Dendritic cell treated with granulocyte-macrophage colony-stimulating factor and Interleukin-4, amounts not matched to agents 40 ng/mL and 50 ng/mL, for 4 days (primary cell): ENCODE measurements around the gene STK32C.

Source experiments
- H3K27ac Mint-ChIP-seq: one replicate; pipeline ENCODE4 v1.8.0; 2022; ENCODE audit warnings: mild to moderate bottlenecking, mixed read lengths
- H3K27me3 Mint-ChIP-seq: one replicate; pipeline ENCODE4 v1.8.0; 2022; ENCODE audit warnings: mild to moderate bottlenecking, mixed read lengths
- H3K36me3 Mint-ChIP-seq: one replicate; pipeline ENCODE4 v1.8.0; 2022; ENCODE audit warnings: low read depth, mixed read lengths
- H3K4me1 Mint-ChIP-seq: one replicate; pipeline ENCODE4 v1.8.0; 2022; ENCODE audit warnings: low read depth, mixed read lengths
- H3K4me3 Mint-ChIP-seq: one replicate; pipeline ENCODE4 v1.8.0; 2022; ENCODE audit warnings: mild to moderate bottlenecking, moderate library complexity, mixed read lengths
- H3K9me3 Mint-ChIP-seq: one replicate; pipeline ENCODE4 v1.8.0; 2022; ENCODE audit warnings: mixed read lengths
- intact Hi-C: fragments of 100-400 bp; cut with micrococcal nuclease; formaldehyde crosslinking; loops from one replicate; pipeline ENCODE4 v1.15.0; 2022

Gene STK32C

DNA sequence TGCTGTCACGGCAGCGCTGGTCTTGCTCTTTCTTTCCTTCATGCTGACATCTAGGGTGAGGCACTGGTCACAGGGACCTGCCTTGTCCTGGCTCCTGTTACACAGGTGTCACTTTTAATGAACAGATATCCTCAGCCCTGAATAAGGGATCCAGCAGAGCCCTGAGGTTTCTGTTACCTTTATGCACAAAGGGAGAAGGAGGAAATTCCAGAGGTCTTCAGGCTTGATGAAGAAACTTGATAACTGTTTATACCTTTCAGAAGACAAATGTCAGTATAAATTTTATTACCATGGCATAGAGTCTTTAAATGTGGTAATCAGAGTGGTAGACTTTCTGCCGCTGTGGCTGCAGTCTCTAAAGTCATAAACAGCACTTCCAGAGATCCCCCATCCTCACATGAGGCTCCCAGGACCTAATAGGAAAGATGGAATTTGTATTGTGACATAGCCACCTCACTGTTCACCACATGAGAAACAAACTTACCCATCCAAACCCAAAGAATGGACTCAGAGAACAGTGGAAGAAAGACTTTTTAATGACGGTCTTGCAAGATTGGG, 27.0 kb upstream of the STK32C start:
- intact Hi-C loops = loop anchor here (5.0 kb wide), 2 partner anchors 63 to 118 kb away; partner anchors contain the start of gene PWWP2B
- H3K36me3 Mint-ChIP-seq = peaks cover 56% of the 10 kb centered on the region
- peaks cover 46% of the 10 kb centered on the region for H3K4me1 Mint-ChIP-seq
- H3K4me3 Mint-ChIP-seq = peak overlapping the region; percentile 56
- H3K27ac Mint-ChIP-seq = peak overlapping the region; percentile 98
- H3K27me3 Mint-ChIP-seq = no peaks in the 10 kb centered on the region
- H3K9me3 Mint-ChIP-seq = no peaks in the 10 kb centered on the region

DNA sequence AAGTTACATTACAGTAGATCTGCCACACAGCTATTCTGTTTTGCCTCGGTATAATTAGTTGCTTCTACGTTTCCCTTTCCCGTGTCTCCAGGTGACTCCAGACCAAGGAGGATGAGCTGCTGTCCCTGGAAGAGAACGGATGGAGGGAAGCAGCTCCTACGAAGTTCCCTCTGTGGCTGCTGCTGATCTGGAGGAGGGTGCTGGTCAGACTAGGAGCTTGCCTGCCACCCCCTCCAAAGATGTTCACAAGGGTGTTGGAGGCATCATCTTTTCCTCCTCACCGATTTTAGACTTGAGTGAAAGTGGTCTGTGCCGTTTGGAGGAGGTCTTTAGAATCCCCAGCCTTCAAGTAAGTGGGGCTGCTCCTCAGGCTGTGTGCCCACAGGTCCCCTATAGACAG, 25.6 kb upstream of the STK32C start:
- H3K27ac Mint-ChIP-seq = peak overlapping the region; percentile 98
- H3K4me1 Mint-ChIP-seq = peaks cover 59% of the 10 kb centered on the region

DNA sequence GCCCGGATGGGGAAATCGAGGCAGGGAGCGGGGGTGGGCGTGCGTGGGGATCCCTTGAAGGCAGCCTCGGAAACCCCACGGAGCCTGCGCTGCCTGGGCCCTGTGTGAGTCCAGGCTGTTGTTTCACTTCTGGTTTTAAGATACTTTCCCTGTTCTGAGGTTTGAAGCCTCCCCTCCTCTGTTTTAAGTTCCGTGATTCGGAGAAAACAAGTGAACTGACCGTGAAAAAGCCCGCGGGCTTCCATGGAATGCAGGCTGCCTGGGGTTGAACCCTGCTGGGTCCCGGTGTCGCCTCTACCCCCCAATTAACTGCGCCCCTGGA, 24.6 kb upstream of the STK32C start:
- H3K4me3 Mint-ChIP-seq = peak overlapping the region; percentile 95
- peaks cover 59% of the 10 kb centered on the region for H3K36me3 Mint-ChIP-seq
- H3K9me3 Mint-ChIP-seq = no peaks in the 10 kb centered on the region
- intact Hi-C loops = loop anchor here (1.0 to 5.0 kb wide), 2 partner anchors 24 to 65 kb away; partner anchors contain the start of gene PWWP2B
- no peaks in the 10 kb centered on the region for H3K27me3 Mint-ChIP-seq
- H3K27ac Mint-ChIP-seq = peak overlapping the region; percentile 98
- H3K4me1 Mint-ChIP-seq = peaks cover 69% of the 10 kb centered on the region

More for the DNA sequence above, 25.6 kb upstream of the STK32C start:
- Mint-ChIP-seq H3K9me3 (no peaks in the 10 kb centered on the region), H3K36me3 (peaks cover 56% of the 10 kb centered on the region), H3K27me3 (no peaks in the 10 kb centered on the region), H3K4me3 (peak overlapping the region; percentile 95)
- intact Hi-C loops = loop anchor here (5.0 kb wide), 1 partner anchor 64 kb away; the partner anchor contains the start of gene PWWP2B

DNA sequence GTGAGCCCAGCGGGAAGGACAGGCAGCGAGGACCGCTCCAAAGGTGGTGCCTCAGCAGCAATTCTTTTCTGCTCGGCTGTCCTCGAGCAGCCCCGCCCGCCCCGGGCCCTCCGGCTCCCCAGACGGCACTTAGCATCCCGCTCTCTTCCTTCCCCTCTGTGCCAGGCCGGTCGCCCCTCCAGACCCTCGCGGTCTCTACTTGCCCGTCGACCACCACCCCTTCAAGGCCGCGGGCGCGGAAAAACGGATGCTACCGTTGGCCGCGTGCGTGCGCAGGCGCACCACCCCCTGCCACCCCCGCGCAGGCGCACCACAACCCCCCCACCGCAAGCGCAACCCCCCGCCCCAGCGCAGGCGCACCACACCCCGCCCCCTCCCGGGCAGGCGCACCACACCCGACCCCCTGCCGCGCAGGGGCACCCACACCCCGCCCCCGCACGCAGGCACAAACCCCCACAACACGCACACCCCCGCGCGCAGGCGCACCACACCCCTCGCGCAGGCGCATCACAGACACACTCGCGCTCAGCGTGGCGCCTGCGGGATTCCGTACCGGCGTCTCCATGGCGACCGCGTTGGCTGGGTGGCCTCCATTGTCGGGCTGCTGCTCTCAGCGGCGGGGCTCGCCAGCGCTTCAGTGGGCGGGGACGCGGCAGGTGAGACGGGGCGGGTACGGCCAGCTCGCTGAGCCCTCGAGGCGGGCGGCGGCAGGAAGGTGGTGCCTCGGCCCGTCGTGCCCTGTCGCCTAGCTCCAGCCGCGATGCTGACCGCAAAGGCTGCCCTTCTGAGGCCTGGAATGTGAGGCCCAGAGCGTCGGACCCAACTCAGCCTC, 24.1 kb upstream of the STK32C start, which contains the start of gene LRRC27:
TSS of gene LRRC27 (plus strand) at position 593 of the 832 bp plus-strand sequence. CDS start 1,332 bp downstream, outside the sequence.
- no peaks in the 10 kb centered on the region for H3K9me3 Mint-ChIP-seq
- peaks cover 59% of the 10 kb centered on the region for H3K36me3 Mint-ChIP-seq
- H3K27ac Mint-ChIP-seq = peak within 1 kb of the TSS; percentile 98
- peak within 1 kb of the TSS; percentile 95 for H3K4me3 Mint-ChIP-seq
- intact Hi-C loops = loop anchor here (1.0 to 5.0 kb wide), 4 partner anchors 12 to 99 kb away; partner anchors contain the start of gene PWWP2B
- no peaks in the 10 kb centered on the region for H3K27me3 Mint-ChIP-seq
- H3K4me1 Mint-ChIP-seq = peaks cover 70% of the 10 kb centered on the region

DNA sequence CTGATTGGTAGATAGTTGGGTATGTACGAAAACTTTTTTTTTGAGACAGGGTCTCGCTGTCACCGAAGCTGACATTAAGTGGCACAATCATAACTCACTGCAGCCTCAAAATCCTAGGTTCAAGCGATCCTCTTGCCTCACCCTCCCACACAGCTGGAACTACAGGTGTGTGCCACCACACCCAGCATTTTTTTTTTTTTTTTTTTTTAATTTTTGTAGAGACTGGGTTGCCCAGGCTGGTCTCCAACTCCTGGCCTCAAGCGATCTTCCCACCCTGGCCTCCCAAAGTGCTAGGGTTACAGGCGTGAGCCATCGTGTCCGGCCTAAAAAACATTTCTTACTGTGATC, 22.7 kb upstream of the STK32C start:
- H3K4me1 Mint-ChIP-seq = peaks cover 65% of the 10 kb centered on the region
- peak overlapping the region; percentile 98 for H3K27ac Mint-ChIP-seq
- peak overlapping the region; percentile 95 for H3K4me3 Mint-ChIP-seq
- H3K36me3 Mint-ChIP-seq = peaks cover 71% of the 10 kb centered on the region
- intact Hi-C loops = loop anchor here (2.0 to 5.0 kb wide), 2 partner anchors 67 to 98 kb away; partner anchors contain the start of gene PWWP2B
- no peaks in the 10 kb centered on the region for H3K9me3 Mint-ChIP-seq
- H3K27me3 Mint-ChIP-seq = no peaks in the 10 kb centered on the region

DNA sequence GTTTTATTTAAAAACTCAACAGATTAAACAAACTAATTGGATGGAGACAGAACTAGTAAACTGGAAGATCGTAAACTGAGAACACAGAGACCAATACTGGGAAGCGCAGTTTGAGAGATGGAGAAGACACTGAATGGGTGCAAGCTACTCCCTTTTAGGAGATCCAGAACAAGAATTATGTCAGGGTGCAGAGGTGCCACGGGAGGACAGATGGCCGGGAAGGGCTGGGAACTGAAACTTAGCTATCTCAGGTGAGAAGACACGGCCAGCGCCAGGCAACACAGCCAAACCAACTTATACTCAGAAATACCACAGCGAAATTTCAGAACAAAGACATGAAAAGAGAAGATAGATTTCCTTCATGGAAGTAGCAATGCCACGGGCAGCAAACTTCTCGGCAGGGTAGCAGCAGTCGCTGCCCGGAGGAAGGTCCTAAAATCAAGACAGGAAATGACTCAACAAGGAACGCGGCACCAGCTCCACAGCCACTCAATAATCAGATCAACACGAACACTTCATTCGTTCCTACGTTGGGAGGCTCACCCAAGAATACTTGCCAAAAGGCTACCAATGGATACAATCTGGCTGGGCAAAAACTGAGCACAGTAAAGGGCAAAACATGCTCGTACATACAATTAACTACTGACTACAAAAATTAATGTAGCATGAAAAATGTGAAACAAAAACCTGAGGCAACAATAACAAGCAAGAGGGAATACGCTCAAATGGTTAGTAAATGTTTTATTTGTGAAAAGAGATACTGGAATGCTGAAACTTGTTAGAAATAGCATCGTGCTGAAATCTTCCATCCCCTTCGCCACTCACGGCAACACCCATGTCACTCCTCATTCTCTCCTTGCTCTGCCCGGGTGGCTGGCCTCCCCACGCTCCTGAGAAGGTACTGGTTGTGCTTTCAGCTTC, 22.1 kb upstream of the STK32C start:
- H3K36me3 Mint-ChIP-seq = peaks cover 77% of the 10 kb centered on the region
- H3K4me1 Mint-ChIP-seq = peaks cover 69% of the 10 kb centered on the region
- intact Hi-C loops = loop anchor here (2.0 to 5.0 kb wide), 2 partner anchors 67 to 97 kb away; partner anchors contain the start of gene PWWP2B
- H3K4me3 Mint-ChIP-seq = peak overlapping the region; percentile 95
- H3K27ac Mint-ChIP-seq = peak overlapping the region; percentile 98
- no peaks in the 10 kb centered on the region for H3K9me3 Mint-ChIP-seq
- no peaks in the 10 kb centered on the region for H3K27me3 Mint-ChIP-seq

DNA sequence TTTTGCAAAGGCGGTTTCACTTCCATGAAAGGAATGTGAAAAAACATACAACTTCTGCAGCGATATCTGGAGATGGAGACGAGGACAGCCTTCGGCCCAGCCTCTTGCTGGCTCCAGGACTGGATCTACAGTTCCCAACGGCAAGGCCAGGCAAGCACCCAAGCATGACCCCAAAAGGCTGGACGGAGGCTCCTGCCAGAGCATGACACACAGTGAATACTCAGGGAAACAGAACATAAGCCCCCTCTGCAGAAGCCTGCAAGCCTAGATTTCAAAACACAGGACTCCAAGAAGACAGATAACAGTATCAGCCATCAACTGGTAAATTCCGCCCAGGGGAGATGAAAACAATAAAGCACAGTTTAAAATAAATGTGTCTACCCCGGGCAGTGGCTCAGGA, 21.0 kb upstream of the STK32C start:
- intact Hi-C loops = no loop called here
- H3K36me3 Mint-ChIP-seq = peaks cover 83% of the 10 kb centered on the region
- no peaks in the 10 kb centered on the region for H3K27me3 Mint-ChIP-seq
- no peaks in the 10 kb centered on the region for H3K9me3 Mint-ChIP-seq
- peak overlapping the region; percentile 98 for H3K27ac Mint-ChIP-seq
- H3K4me3 Mint-ChIP-seq = peak overlapping the region; percentile 95
- peaks cover 75% of the 10 kb centered on the region for H3K4me1 Mint-ChIP-seq

DNA sequence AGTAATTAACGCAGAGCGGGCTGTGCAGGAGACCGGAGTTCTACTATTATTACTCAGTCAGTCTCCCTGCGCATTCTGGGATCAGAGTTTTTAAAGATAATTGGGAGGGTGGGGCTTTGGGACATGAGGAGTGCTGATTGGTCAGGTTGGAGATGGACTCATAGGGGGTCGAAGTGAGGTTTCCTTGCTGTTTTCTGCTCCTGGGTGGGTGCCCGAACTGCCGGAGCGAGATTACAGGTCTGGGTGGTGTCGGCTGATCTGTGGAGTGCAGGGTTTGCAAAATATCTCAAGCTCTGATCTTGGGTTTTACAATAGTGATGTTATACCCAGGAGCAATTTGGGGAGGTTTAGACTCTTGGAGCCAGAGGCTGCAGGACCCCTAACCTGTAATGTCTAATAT, 20.4 kb upstream of the STK32C start:
- Mint-ChIP-seq H3K4me1 (peaks cover 75% of the 10 kb centered on the region), H3K27ac (peak overlapping the region; percentile 98), H3K9me3 (no peaks in the 10 kb centered on the region), H3K4me3 (peak overlapping the region; percentile 95), H3K27me3 (no peaks in the 10 kb centered on the region), H3K36me3 (peaks cover 89% of the 10 kb centered on the region)
- intact Hi-C loops = no loop called here

DNA sequence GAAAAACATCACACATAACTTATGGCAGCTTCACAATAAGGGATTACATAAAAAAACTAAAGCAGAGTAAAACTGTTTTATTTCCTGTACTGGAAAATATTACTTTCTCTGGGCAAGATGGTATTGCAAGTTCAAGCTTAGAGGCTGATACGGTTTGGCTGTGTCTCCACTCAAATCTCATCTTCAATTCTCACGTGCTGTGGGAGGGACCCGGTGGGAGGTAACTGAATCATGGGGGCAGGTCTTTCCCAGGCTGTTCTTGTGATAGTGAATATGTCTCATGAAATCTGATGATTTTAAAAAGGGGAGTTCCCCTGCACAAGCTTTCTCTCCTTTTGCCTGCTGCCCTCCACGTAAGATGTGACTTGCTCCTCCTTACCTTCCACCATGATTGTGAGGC, 19.2 kb upstream of the STK32C start:
- H3K27ac Mint-ChIP-seq = peak overlapping the region; percentile 43
- H3K9me3 Mint-ChIP-seq = no peaks in the 10 kb centered on the region
- H3K4me1 Mint-ChIP-seq = peaks cover 77% of the 10 kb centered on the region
- intact Hi-C loops = no loop called here
- H3K36me3 Mint-ChIP-seq = peaks cover 92% of the 10 kb centered on the region
- peak overlapping the region; percentile 14 for H3K4me3 Mint-ChIP-seq
- no peaks in the 10 kb centered on the region for H3K27me3 Mint-ChIP-seq

DNA sequence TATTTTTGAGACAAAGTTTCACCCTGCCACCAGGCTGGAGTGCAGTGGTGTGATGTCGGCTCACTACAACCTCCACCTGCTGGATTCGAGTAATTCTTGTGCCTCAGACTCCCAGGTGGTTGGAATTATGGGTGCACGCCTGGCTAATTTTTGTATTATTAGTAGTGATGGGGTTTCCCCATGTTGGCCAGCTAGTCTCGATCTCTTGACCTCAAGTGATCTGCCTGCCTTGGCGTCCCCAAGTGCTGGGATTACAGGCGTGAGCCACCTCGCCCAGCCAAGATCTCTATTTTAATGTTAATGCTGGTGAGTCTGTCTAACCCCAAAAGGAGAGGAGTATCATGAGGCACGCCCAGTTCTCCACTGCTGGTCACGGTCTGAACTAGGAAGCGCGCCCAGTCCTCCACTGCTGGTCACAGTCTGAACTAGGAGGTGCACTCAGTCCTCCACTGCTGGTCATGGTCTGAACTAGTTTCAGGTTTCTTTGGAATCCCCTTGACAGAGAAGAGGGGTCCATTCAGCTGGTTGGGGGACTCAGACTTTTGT, 18.7 kb upstream of the STK32C start:
- no peaks in the 10 kb centered on the region for H3K9me3 Mint-ChIP-seq
- no peak overlapping the region for H3K4me3 Mint-ChIP-seq
- H3K4me1 Mint-ChIP-seq = peaks cover 82% of the 10 kb centered on the region
- H3K27ac Mint-ChIP-seq = peak overlapping the region; percentile 43
- peaks cover 92% of the 10 kb centered on the region for H3K36me3 Mint-ChIP-seq
- no peaks in the 10 kb centered on the region for H3K27me3 Mint-ChIP-seq
- intact Hi-C loops = no loop called here

DNA sequence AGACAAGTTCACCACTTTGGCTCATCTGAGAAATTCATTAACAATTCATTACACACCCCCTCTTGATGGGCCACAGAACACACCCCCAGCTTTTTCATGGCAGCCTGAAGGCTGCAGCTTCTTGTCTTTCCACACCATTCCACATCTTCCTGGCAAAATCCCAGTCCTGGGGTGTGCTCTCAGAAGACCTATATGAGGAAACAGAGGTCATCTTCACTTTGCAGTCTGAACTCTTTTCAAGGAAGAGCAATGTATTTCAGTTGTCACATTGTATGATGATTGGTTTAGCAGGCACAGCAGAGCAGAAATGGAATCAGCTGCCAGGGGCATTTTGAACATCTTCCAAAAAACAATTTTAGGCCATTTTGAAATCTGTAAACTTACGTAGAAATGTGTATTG, 16.4 kb upstream of the STK32C start:
- Mint-ChIP-seq H3K27ac (peak overlapping the region; percentile 57), H3K4me3 (no peak overlapping the region), H3K4me1 (peaks cover 91% of the 10 kb centered on the region), H3K27me3 (no peaks in the 10 kb centered on the region), H3K36me3 (peaks cover 79% of the 10 kb centered on the region), H3K9me3 (no peaks in the 10 kb centered on the region)
- intact Hi-C loops = no loop called here

DNA sequence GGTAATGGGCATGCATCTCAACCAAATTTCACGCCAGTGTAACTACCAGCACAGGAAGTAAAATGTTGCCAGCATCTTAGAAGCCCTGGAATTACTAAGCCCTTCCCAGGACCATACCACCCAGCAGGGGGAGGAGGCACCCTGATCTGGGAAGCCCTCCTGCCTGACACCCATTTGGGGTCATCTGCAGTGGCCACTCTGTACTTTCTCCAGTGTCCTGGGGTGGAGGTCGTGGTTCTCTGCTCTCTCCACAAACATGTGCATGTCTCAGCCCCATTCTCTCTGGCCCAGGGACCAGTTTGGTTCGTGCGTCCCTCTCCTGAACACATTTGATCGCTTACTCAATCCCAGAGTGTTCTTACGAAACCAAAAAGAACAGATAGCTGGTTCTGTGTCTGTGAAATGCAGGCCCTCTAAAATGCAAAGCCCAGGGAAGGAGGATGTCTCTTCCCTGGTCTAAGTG, 14.9 kb upstream of the STK32C start:
- peaks cover 63% of the 10 kb centered on the region for H3K36me3 Mint-ChIP-seq
- no peaks in the 10 kb centered on the region for H3K9me3 Mint-ChIP-seq
- H3K27ac Mint-ChIP-seq = peak overlapping the region; percentile 58
- no peaks in the 10 kb centered on the region for H3K27me3 Mint-ChIP-seq
- H3K4me3 Mint-ChIP-seq = no peak overlapping the region
- intact Hi-C loops = no loop called here
- H3K4me1 Mint-ChIP-seq = peaks cover 87% of the 10 kb centered on the region

DNA sequence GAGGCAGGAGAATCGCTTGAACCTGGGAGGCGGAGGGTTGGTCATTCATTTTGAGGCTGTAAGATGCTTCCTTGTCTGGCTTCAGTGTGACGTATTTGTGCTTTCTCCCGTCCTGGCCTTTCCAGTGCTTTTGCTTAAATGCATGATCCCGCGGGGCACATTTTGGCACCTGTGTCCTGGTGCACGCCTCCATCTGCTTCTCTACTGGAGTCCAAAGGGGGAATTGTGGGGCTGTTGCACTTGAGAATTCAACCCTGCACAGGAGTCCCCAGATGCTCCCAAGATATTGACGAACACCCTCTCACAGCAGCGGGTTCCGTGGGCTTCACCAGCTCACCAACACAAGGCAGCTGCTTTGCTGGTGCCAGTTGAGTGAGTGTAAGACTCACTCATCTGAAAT, 14.0 kb upstream of the STK32C start:
- intact Hi-C loops = no loop called here
- Mint-ChIP-seq H3K4me3 (no peak overlapping the region), H3K27ac (peak overlapping the region; percentile 94), H3K27me3 (no peaks in the 10 kb centered on the region), H3K9me3 (no peaks in the 10 kb centered on the region), H3K4me1 (peaks cover 86% of the 10 kb centered on the region), H3K36me3 (peaks cover 54% of the 10 kb centered on the region)
